HG02884 (cell line): Measurements from ENCODE around the gene TSC1.
"Not testable (repeated sequence)": the region's sequence is repeated elsewhere in the genome, so short reads cannot be mapped to it uniquely, and the experiment has no call there.

ENCODE experiments used
- ATAC-seq: cut with Tn5 transposase; IDR thresholded peaks from one replicate; pipeline ENCODE4 v1.9.1; 2021; ENCODE audit warnings: mild to moderate bottlenecking, moderate library complexity; ENCODE audit not compliant: unreplicated experiment

The TSC1 gene

DNA sequence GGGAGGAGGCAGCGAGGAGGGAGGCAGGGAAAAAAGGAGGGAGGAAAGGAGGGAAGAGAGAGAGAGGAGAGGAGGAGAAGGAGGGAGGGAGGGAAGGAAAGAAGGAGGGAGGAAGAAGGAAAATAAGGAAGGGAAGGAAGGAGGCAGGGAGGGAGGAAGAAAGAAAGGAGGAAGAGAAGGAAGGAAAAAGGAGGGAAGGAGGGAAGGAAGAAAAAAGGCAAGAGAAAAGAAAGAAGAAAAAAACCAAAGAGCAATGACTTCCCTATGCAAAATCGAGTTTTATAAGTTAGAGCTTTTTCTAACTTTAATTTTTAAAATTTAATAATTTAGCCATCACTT, 33.7 kb upstream of the TSC1 start:
- no peak for ATAC-seq

DNA sequence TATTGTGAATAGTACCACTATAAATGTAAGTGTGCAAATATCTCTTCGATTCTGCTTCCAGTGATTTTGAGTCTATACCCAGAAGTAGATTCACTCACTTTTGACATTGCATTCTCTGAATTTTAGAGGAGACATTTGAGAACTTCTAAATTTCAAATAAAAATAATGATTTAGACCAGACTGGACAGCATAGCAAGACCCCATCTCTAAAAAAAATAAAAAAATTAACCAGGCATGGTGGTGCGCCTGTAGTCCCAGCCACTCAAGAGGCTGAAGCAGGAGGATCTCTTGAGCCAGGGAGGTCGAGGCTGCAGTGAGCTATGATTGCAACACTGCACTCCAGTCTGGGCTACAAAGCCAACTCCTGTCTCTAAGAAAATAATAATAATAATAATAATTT, 32.2 kb upstream of the TSC1 start:
- no peak for ATAC-seq

DNA sequence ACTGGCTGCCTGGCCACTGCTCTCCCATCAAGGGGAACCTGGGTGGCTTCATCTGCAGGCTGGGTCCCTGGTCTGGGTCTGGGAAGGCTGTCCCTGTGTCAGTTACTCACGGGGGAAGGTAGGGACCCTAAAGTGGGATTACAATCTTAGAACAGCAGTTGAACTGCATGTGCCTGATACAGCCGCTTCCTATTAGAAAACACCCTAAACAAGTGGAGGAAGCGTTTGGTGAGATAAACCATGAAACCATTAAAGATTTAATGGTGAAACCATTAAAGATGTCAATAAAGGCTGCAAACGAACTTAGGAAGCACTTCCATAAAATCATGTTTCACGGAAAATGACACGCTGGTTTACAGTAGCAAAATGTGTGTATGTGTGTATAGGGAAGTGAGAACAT, 31.5 kb upstream of the TSC1 start:
- ATAC-seq = no peak

DNA sequence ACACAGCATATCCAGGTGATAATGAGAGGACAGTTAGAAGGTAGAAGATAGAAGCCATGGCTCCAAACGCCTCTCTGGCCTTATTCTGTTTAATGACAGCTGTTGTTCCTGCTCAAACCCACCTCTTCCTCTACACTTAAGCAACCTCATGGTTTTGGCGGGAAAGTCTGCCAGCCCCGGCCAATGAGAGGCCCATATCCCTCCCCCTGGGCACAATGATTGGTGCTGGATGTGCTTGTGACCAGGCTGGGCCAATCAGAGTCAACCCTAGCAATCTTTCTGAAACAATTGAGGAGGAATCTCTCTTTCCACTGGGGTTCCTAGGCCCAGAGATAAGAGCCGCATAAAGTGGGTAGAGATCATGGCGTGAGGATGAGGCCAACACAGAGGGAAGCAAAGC, 29.3 kb upstream of the TSC1 start:
- no peak for ATAC-seq

DNA sequence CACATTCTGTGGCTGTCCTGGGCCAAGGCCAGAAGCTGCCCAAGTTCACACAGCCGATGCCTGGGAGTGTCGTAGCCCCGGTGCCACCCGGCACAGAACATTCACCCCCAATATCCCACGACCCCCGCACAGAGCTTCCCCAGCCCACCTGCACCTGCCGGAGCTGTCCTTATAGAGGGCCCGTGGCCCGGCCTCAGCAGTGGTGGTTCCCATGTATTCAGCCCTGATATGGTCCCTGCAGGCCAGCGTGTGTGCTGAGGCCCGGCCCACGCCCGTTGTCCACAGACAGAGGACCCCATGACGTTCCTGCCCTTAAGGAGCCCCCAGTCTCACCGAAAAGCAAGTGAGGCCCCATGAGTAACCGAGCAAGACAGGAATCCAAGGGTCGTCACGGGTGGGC, 28.8 kb upstream of the TSC1 start:
- no peak for ATAC-seq

DNA sequence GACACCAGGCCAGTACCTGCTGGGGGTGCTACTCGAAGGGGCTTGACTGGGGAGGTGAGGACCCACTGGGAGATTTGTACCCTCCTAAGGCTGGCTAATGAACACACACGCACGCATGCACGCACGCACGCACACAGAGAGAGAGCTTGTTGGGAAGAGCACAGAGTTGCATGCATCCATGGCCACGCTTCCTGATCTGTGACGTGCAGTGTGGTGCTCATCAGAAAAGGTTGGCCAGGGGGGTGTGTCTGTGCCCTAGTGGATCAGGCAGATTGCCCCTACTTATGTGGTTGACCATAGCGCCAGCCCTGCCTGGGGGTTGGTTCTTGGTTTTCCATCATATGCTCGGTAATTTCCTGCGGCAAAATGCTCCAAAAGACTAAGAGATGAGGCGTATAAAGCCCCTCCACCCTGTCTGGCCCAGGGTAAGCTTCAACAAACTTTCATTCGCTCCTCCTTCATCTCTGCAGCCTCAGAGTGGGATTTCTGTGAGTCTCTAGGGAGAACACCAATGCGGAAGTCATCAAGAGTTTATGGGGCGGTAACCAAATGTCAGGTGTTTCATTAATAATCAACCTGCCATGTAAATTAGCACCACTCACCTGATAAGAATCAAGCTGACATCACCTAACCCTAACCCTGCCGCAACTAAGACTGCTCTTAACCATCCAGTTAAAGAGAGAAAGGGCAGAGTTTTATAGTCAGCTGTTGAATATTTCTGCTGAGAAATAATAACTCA, 26.1 kb upstream of the TSC1 start:
- no peak for ATAC-seq

DNA sequence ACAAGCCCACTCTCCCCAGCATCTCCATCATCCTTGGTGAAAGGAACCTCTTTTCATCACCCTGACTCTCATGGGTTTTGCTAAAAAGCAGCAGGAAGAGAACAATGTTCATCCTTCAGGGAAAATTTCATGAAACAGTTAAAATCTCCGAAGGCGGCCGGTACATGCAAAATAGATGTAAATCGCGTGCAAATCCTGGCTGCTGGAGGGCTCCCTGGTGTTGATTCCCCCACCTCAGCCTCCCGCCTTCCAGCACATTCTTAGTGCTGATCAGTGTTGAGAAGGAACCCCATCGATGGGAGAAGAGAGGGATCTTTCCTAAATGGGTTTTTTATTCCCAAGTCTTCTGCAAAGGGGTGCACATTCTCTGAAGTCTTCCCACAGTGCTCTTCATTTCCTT, 25.4 kb upstream of the TSC1 start:
- no peak for ATAC-seq

DNA sequence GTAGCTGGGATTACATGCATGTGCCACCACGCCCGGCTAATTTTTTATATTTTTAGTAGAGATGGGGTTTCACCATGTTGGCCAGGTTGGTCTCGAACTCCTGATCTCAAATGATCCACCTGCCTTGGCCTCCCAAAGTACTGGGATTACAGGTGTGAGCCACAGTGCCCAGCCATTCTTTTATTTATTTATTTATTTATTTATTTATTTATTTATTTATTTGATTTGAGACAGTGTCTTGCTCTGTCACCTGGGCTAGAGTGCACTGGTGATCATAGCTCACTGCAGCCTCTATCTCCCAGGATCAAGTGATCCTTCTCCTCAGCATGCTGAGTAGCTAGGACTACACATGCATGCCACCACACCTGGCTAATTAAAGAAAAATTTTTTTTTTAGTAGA, 23.5 kb upstream of the TSC1 start:
- not testable (repeated sequence) for ATAC-seq

DNA sequence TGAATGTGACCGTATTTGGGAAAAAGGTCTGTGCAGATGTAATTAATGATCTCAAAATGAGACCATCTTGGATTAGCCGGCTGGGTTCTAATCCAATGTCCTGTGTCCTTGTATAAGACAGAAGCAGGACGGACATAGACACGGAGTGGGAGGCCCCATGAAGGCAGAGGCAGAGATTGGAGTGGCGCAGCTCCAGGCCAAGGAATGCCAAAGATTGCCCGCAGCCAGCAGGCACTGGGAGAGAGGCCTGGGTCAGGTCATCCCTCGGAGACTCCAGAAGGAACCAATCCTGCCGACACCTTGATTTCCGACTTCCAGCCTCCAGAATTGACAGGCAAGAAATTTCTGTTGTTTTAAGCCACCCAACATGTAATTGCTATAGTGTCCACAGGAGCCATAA, 21.1 kb upstream of the TSC1 start:
- ATAC-seq = no peak

DNA sequence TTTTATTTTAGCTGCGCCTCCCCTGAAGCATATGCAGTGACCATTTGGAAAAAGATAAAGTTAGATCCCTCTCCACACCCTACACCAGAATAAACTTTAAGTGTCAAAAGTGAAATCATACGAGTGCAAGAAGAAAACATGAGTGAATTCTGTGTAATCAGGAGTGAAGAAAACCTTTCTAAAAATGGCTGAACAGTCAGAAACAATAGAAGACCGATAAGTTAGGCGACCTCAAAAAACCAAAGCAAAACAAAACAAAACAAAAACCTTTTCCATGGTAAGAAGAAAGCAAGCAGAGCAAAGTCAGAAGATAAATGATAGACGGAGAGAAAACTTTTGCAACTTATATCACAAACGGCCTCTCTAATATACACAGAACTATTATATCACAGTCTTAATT, 16.6 kb upstream of the TSC1 start:
- ATAC-seq = no peak

DNA sequence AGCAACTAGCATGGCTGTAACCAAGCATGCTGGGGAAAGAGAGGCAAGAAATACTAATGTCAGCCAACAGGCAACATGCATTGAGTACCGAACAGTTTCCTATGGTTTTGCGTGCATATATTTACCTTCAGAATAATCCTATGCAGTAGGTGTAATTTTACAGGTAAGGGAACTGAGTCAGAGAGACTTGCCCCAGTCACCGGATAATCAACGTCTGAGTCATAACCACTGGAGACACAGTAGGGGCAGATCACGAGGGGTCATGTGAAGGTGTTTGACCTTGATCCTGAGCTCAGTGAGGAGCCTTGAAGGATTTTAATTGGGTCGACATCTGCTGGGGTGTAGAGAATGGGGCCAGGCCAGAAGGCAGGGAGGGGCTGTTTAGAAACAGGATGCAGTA, 13.4 kb upstream of the TSC1 start:
- no peak for ATAC-seq

DNA sequence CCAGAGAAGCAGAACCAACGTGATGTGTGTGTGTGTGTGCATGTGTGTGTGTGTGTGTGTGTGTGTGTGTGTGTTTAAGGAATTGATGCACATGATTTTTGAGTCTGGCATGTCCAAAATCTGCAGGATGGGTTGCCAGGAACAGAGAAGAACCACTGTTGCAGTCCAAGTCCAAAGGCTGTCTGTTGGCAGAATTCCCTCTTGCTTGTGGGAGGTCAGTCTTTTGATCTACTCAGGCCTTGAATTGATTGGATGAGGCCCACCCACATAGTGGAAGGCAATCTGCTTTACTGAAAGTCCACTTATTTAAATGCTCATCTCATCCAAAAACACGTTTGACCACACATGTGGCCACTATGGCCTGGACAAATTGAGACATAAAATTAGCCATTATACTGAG, 11.4 kb upstream of the TSC1 start:
- ATAC-seq = no peak

DNA sequence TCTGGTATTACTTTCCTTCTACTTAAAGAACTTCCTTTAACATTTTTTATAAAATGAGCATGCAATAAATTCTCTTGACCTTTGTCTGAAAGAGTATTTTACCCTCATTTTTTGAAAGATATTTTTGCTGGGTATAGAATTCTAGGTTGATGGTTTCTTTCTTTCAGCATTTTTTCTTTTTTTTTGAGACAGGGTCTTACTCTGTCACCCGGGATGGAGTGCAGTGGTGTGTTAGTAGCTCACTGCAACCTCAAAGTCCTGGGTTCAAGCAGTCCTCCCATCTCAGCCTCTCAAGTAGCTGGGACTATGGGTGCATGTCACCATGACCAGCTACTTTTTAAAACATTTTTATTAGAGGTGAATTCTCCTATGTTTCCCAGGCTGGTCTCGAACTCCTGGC, 10.7 kb upstream of the TSC1 start:
- no peak for ATAC-seq

DNA sequence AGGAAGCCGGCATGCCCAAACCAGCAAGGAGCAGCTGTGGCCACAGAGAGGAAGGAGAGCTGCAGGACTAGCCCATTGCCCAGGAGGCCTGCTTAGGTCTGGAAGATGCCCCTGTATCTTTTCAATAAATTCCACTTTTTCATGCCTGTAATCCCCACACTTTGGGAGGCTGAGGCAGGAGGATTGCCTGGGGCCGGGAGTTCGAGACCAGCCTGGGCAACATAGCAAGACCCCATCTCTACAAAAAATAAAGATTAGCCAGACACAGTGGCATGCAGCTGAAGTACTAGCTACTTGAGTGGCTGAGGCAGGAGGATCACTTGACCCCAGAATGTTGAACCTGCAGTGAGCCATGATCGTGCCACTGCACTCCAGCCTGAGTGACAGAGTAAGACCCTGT, 5.3 kb upstream of the TSC1 start:
- no peak for ATAC-seq

DNA sequence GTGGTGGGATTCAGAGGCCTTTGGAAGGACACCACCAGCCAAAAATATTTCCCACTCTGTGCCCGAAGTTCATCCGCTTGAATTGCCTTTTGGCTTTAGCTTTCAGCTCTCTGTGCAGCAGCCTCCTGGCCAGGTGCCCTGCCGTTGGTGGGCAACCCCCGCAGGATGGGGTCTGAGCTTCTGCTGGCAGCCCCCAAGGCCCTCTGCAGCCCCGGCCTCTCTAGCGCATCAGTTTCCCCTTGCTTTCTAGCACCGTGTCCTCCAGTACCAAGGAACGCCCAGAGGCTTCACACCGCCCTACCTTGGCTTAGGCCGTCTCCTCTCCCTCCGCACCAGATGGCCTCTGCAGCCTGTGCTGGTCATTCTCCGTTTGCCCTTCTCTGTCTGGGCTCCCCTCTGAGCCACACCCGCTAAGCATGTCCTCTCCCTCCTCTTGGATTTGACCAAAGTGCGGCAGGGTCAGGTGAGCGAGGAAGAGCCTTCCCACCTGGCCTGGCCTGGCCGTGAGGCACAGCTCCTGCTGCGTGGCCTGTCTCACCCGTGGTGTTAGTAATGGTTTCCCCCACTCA, 4.2 kb upstream of the TSC1 start:
- no peak for ATAC-seq

DNA sequence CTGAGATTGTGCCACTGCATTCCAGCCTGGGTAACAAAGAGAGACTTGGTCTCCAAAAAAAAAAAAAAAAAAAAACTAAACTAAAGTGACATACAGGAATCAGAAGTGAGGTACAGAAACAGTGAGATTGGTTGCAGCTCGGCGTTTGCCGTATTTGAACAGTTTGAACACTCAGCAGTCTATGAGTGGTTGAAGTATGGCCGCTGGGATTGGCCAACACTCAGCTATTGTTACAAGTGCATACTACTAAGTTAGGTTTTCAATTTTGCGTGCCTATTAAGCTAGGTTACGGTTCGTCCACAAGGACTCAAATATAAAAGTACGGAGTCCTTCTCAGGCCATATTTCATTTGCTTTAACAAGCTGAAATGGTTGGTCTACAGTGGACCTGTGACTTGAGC, 3.3 kb upstream of the TSC1 start:
- ATAC-seq = no peak

DNA sequence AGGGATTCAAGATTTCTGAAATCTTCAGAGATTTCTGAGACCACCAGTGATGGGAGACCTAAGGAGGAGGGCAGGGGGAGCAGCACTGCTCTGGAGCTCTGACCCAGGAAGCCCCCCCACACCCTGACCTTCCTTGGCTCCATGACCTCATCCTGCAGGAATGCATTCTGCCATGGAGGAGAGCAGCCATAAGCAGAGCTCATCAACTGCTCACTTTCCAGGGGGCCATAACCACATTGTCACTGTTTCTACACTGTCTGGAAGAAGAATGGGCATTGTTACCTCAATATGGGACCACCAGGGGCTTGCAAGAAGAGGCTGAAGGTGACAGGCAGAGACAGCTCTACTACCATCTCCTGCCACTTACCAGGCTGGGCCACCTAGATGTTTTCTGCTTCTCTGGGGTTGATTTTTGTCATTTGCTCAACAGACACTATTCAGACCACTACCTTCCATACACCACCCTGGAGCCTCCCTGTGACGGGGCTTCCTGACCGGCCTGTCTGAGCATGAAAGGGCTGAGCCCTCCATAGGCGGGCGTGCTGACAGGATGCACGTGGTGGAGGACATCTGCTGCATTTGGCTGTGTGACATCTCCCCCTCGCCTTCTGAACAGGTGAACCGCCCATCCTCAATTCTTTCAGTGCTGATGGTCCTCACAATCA, 2.3 kb upstream of the TSC1 start:
- ATAC-seq = no peak

DNA sequence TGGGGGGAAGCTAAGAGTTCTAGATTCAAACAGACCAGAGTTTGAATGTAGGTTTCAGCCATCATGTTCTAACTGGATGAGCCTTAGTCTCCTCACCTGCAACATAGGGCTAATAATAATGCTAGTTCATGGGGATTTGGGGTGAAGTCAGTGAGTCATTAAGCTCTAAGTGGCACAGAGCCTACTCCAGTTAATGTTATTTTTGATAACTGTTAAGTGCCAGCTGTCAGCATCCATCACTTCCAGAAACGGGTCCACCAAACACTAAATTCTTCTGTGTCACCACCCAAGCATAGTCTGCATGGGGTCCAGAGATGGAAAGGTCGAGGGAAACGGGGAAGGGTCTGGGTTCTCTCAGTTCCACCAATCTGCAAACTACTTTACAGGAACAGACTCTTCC, 1.8 kb upstream of the TSC1 start:
- ATAC-seq = no peak

DNA sequence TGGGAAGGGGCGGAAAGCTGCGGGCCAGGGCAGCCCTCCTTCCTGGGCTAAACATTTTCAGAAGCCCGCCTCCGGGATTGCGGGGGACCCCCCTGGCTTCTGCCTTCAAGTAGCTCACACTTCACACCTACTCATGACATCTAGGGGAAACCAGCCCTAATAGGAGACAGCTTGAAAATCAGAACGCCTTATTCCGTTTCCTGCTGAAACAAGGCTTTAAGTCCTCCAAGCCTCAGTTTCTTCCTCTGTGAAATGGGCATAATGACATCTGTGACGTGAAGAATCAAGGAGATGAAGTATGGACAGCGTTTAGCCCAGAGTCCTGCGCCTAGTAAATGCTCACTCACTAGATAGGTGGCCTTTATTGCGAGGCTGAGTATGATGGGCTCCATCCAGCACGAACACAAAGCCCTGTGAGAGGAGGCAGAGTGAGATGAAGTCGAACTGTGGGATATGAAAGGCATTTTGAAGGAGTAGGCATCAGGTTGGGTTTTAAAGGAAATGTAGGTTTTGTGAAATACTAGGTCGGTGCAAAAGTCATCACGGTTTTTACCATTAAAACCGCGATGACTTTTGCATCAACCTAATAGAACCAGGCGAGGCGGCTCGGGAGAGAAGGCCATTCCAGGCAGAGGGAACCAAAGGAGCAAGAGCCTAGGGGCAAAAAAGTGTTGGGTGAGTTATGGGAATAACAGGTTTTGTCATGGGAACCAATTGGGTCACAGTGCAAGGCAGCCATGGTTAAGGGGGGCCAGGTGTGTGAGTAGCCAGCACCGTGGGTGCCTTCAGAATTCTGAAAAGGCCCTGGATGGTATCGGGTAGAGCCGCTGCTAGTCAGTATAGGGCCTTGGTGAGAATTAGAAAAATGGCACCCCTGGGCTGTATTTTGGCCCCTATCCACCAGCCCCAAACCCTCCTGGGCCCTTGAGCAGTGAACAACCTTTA, 1.0 kb upstream of the TSC1 start:
- peak; percentile 4 for ATAC-seq

DNA sequence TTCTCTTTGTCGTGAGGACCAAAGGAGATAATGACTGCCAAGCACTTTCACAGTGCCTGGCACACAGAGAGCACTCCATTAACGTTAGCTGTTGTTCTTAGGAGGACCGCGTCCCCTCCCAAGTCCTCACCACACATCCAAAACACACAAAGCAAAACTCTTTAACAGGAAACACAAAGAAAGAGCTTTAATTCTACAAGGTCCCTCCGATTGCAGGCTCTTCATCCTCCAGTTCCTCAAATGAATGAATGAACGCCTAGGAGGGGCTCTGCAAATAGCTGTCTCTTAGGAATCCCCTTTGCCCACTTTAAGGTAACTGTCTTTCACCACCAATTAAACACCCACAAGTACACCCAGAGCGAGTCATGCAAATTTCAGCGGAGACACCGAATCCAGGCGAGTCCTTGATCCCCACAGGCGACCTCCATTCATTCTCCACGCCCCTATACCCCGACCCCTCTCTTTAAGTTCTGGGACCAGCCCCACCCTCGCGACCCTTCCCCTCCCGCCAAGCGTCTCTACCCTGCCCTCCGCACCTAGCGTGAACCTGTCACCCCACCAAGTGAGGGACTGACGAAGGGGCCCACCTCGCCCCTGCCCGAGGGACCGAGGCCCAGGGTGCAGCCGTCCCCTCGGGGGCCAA, 644 bp downstream of the TSC1 start:
- no peak for ATAC-seq

DNA sequence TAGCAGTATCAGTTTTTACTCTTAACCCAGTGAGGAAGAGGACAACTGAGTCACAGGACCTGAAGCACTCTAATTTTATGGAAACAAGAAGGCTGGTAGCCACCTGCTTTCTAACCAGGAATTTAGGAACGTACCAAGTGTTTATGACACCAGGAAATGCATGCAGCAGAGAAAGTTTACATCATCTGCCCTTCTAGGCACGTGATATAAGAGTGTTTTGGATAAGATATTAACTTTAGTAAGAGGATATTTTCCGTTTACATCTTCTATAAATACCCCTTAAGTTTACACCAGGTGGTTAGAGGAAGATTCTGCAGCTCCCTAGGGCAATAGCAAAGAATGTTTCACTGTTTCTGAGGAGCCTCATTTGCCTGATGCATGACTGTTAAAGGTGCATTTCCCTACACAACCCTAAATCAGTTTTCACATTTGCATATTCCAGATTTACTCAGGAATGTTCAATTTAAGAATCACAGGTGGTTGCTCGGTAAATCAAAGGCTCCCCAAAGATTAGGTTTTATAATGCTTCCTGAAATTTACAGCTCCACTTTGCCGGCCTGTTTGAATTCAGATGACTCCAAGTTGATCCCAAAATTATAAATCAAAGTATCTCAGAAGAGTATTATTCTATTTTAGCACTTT, 1.8 kb downstream of the TSC1 start:
- ATAC-seq = no peak
